Lung (tissue), 12 donors: ENCODE data around the gene PNKP. TPM values are rescaled to one million over a fixed set of nuclear protein-coding genes. Genes with fewer than 3 reads are reported as not detected.
"Not testable (repeated sequence)": the region's sequence is repeated elsewhere in the genome, so short reads cannot be mapped to it uniquely, and the experiment has no call there.

ENCODE experiments used
- ATAC-seq: fragments of 200-7000 bp; cut with Tn5 transposase; one replicate; pipeline ENCODE4 v1.9.1; 2020; ENCODE audit warnings: moderate number of reproducible peaks; ENCODE audit not compliant: insufficient read depth, low FRiP score
- DNase-seq, 3 donors: peaks; one replicate each; pipeline ENCODE4 v3.0.0-alpha.2; 2013 to 2017
- H3K27ac ChIP-seq, 2 donors: one replicate each; pipeline ENCODE4 v1.5.1; 2013; ENCODE audit warnings: mild to moderate bottlenecking in 2 of 2, moderate library complexity in 2 of 2, control low read depth in 1 of 2, inconsistent platforms in 1 of 2, low read depth in 1 of 2, low read length in 1 of 2
- H3K27me3 ChIP-seq, 3 donors: one replicate each; pipeline ENCODE4 v1.5.1; 2013; ENCODE audit warnings: low read length in 2 of 3; ENCODE audit not compliant: control insufficient read depth in 3 of 3, insufficient read depth in 3 of 3
- H3K36me3 ChIP-seq, 4 donors: one replicate each; pipeline ENCODE4 v1.5.1; 2013; ENCODE audit warnings: low read length in 4 of 4, mild to moderate bottlenecking in 1 of 4, moderate library complexity in 1 of 4; ENCODE audit not compliant: control insufficient read depth in 4 of 4, insufficient read depth in 4 of 4
- H3K4me1 ChIP-seq, 5 donors: one replicate each; pipeline ENCODE4 v1.5.1; 2013; ENCODE audit warnings: low read length in 5 of 5, mild to moderate bottlenecking in 2 of 5, moderate library complexity in 1 of 5; ENCODE audit not compliant: control insufficient read depth in 5 of 5, insufficient read depth in 5 of 5
- H3K4me3 ChIP-seq: one replicate; pipeline ENCODE4 v1.5.1; 2013; ENCODE audit warnings: mild to moderate bottlenecking, control low read depth, moderate library complexity
- H3K9ac ChIP-seq, 2 donors: one replicate each; pipeline ENCODE4 v1.5.1; 2013; ENCODE audit warnings: low read length in 2 of 2, control low read depth in 1 of 2; ENCODE audit not compliant: insufficient read depth in 1 of 2
- H3K9me3 ChIP-seq, 4 donors: one replicate each; pipeline ENCODE4 v1.5.1; 2013; ENCODE audit warnings: low read length in 3 of 4, mild to moderate bottlenecking in 1 of 4, moderate library complexity in 1 of 4; ENCODE audit not compliant: control insufficient read depth in 4 of 4, insufficient read depth in 3 of 4
- CTCF ChIP-seq: IDR thresholded peaks from 2 replicates; pipeline ENCODE4 v1.5.1; 2012; ENCODE audit warnings: mild to moderate bottlenecking; ENCODE audit errors: control extremely low read depth, extremely low read depth
- WGBS, 2 donors: extraction: QIAGEN DNeasy Blood & Tissue Kit; methylation state at CpG; one replicate each; pipeline ENCODE4 v1.1.7; 2013; 5-methylcytosine and 5-hydroxymethylcytosine counted together
- polyA plus RNA-seq, 2 donors: library from polyadenylated mRNA; stranded (reverse); fragments of 200-250 nt; gene quantifications; one replicate each; pipeline ENCODE4 v1.2.1, GENCODE V29; 2013
- total RNA-seq, 2 donors: library from RNA; depleted of rRNA in 1 of 2; stranded (reverse); fragments of >200 nt in 1 of 2; gene quantifications; one replicate each; pipeline ENCODE4 v1.2.1, GENCODE V29; 2014 to 2021
- donor health status: control.
- donor health status: control.
- donor health status: Bipolar disorder and iron deficiency.
- donor health status: healthy.
- donor health status: DM: yes; HTN: yes; CAD: no.

Gene PNKP
- total and polyA plus RNA-seq, 4 donors: 44.7 to 120 (median 64.2) TPM

GRCh38 chr19:49820125-49820524 lies 47.3 kb downstream of the PNKP start:
- no peak for TF ChIP-seq CTCF
- H3K9ac ChIP-seq: no peak overlapping the region
- peak overlapping the region; percentile 45 to 79 for H3K27ac ChIP-seq
- H3K4me1 ChIP-seq: peaks cover 0 to 9% (median 4%) of the 10 kb centered on the region in 5 donors
- H3K27me3 ChIP-seq: no peaks in the 10 kb centered on the region
- no peak for ATAC-seq
- 68 to 82% methylated on average over 10 of the region's 10 CpGs for WGBS, 2 donors
- H3K4me3 ChIP-seq: no peak overlapping the region
- peaks cover 0 to 17% (median 10%) of the 10 kb centered on the region in 4 donors for H3K36me3 ChIP-seq
- no peak for DNase-seq
- H3K9me3 ChIP-seq: no peaks in the 10 kb centered on the region

DNA sequence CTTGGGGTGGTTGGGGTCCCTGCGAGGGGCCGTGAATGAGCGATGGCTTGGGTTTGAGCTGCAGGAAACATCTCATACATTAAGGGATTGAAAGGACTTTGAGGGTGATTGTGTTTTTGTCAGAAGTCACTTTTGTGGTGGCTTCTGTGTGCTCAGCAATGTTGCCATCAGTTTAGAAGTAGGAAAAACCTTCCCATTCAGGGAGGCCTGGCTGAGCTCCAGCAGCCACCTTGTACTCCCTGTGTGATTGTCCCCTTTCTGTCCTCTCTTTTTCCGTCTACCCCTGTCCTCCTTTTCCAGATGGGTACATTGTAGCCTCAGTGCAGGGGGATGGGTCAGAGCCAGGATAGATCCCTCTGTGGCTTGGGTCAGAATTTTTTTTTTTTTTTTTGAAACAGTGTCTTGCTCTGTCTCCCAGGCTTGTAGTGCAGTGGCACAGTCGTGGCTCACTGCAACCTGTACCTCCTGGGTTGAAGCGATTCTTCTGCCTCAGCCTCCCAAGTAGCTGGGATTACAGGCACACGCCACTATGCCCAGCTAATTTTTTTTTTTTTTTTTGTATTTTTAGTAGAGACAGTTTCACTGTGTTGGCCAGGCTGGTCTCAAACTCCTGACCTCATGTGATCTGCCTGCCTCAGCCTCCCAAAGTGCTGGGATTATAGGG lies 47.8 kb downstream of the PNKP start:
- ATAC-seq, H3K9me3 ChIP-seq, H3K27me3 ChIP-seq, H3K4me1 ChIP-seq, DNase-seq, H3K4me3 ChIP-seq: not testable (repeated sequence)
- Histone ChIP-seq H3K9ac (peak overlapping the region; percentile 97 to 98), H3K36me3 (peaks cover 0 to 17% (median 10%) of the 10 kb centered on the region in 4 donors), H3K27ac (peak overlapping the region; percentile 45 to 95)
- WGBS, 2 donors: 75 to 89% methylated on average over 7 of the region's 7 CpGs

GRCh38 chr19:49818649-49819370 lies 48.6 kb downstream of the PNKP start:
- Histone ChIP-seq H3K9me3 (no peaks in the 10 kb centered on the region), H3K9ac (peak overlapping the region; percentile 97 to 98), H3K27me3 (no peaks in the 10 kb centered on the region), H3K27ac (peak overlapping the region; percentile 74 to 95), H3K4me3 (peak overlapping the region; percentile 81), H3K36me3 (peaks cover 0 to 14% (median 9%) of the 10 kb centered on the region in 4 donors), H3K4me1 (peaks cover 0 to 9% (median 4%) of the 10 kb centered on the region in 5 donors)
- ATAC-seq (no peak), DNase-seq (peak in 1 of 3 donors; percentile 37)
- WGBS, 2 donors: 26 to 38% methylated on average over 16 of the region's 16 CpGs
- TF ChIP-seq CTCF: no peak

DNA sequence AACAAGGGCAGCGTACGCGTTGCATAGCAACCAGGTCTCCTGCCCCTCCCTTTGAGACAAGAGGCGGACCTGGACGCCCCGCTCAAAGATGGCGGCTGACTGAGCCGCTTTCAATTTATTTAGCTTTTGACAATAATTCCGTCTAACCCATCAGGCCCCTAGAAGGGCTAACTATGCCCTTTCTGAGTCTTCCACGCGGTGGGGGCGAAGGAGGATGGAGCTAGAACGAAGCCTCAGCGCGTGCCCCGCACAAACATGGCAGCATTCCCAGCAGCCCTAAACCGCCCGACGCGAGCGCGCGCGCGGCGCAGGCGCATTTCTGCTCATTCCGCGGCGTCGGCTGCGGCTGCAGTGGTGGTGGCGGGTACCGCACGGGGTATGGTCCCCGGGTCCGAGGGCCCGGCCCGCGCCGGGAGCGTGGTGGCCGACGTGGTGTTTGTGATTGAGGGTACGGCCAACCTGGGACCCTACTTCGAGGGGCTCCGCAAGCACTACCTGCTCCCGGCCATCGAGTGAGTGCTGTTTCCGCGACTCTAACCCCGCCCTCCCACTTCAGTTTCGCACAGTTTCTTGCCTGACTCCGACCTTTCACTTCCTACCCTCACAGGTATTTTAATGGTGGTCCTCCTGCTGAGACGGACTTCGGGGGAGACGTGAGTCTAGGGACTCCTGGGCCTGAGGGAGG lies 49.3 kb downstream of the PNKP start, which contains the start of gene MED25:
TSS of gene MED25 (plus strand) at position 326 of the 685 bp plus-strand sequence. CDS start at position 379, 53 bp downstream.
- TF ChIP-seq CTCF: no peak
- DNase-seq (peak; percentile 93 to 96 (median 94)), ATAC-seq (peak; percentile 84)
- WGBS, 2 donors: 0% methylated on average over 55 to 57 of the region's 57 CpGs
- Histone ChIP-seq H3K9ac (peak within 1 kb of the TSS; percentile 97 to 98), H3K27ac (peak within 1 kb of the TSS; percentile 74 to 95), H3K36me3 (peaks cover 0 to 9% (median 4%) of the 10 kb centered on the region in 4 donors), H3K9me3 (no peaks in the 10 kb centered on the region), H3K27me3 (no peaks in the 10 kb centered on the region), H3K4me1 (peaks cover 0 to 9% (median 4%) of the 10 kb centered on the region in 5 donors), H3K4me3 (peak within 1 kb of the TSS; percentile 81)
